Lower lobe of right lung (tissue), 2 donors: ENCODE results near the gene FANK1. TPM values are rescaled to one million over a fixed set of nuclear protein-coding genes. Genes with fewer than 3 reads are reported as not detected.

ENCODE experiments used
- ATAC-seq, 2 donors: fragments of 200-7000 bp; cut with Tn5 transposase; one replicate each; pipeline ENCODE4 v1.9.1; 2020 to 2022; ENCODE audit warnings: mild to moderate bottlenecking in 2 of 2, moderate library complexity in 2 of 2
- DNase-seq: peaks from one replicate; pipeline ENCODE4 v3.0.0-alpha.2; 2020
- H3K27ac ChIP-seq: fragments of 200-600 bp; one replicate; pipeline ENCODE4 v1.8.0; 2022
- H3K27me3 ChIP-seq: fragments of 200-600 bp; one replicate; pipeline ENCODE4 v1.8.0; 2022; ENCODE audit warnings: low read depth
- H3K36me3 ChIP-seq: fragments of 200-600 bp; one replicate; pipeline ENCODE4 v1.8.0; 2022; ENCODE audit warnings: mild to moderate bottlenecking
- H3K4me1 ChIP-seq: fragments of 200-600 bp; one replicate; pipeline ENCODE4 v1.8.0; 2022
- H3K4me3 ChIP-seq: fragments of 200-600 bp; one replicate; pipeline ENCODE4 v1.8.0; 2022; ENCODE audit warnings: mild to moderate bottlenecking
- H3K9me3 ChIP-seq: fragments of 200-600 bp; one replicate; pipeline ENCODE4 v1.8.0; 2022
- CTCF ChIP-seq: fragments of 200-600 bp; IDR thresholded peaks from one replicate; pipeline ENCODE4 v1.8.0; 2022; ENCODE audit warnings: antibody characterized with exemption, mild to moderate bottlenecking
- intact Hi-C: fragments of 100-400 bp; cut with DNase I; formaldehyde crosslinking; loops from one replicate; pipeline ENCODE4 v1.11.0; 2022
- total RNA-seq: library from RNA; stranded (reverse); fragmentation: NEBNext Ultra II Directional; extraction: Animal tissue kit (Norgen Biotek cat#: 25700); gene quantifications from one replicate; pipeline ENCODE4 v1.2.1, GENCODE V29; 2021
- donor health status: DM: no; HTN: yes; CAD: no; lungs with severe emphysema.

The FANK1 gene
- total RNA-seq, 1 donor from 2014 or later, result 11.5 TPM

- Histone ChIP-seq H3K4me1 (no peaks in the 10 kb centered on the region), H3K9me3 (no peaks in the 10 kb centered on the region), H3K36me3 (no peaks in the 10 kb centered on the region), H3K27me3 (no peaks in the 10 kb centered on the region), H3K4me3 (no peak overlapping the region), H3K27ac (no peak overlapping the region)
- DNase-seq (no peak), ATAC-seq (no peak)
- TF ChIP-seq CTCF, result no peak
- intact Hi-C loops, result no loop called here
These were observed 108.4 kb downstream of the FANK1 start for GRCh38 chr10:126004752-126005151.

- no peak overlapping the region for H3K27ac ChIP-seq
These were observed 109.9 kb downstream of the FANK1 start for GRCh38 chr10:126006264-126006663.

GRCh38 chr10:126006906-126007305 is 110.5 kb downstream of the FANK1 start:
- DNase-seq, result no peak
- no peak for TF ChIP-seq CTCF

More at GRCh38 chr10:126006264-126006663, 109.9 kb downstream of the FANK1 start:
- no peaks in the 10 kb centered on the region for H3K36me3 ChIP-seq
- ATAC-seq, result no peak
- H3K9me3 ChIP-seq, result no peaks in the 10 kb centered on the region
- H3K4me1 ChIP-seq, result no peaks in the 10 kb centered on the region
- intact Hi-C loops, result no loop called here
- H3K4me3 ChIP-seq, result no peak overlapping the region
- H3K27me3 ChIP-seq, result no peaks in the 10 kb centered on the region
- no peak for DNase-seq
- no peak for TF ChIP-seq CTCF

GRCh38 chr10:126009650-126010049 is 113.3 kb downstream of the FANK1 start:
- Histone ChIP-seq H3K4me3 (no peak overlapping the region), H3K36me3 (no peaks in the 10 kb centered on the region), H3K27me3 (no peaks in the 10 kb centered on the region), H3K27ac (no peak overlapping the region), H3K4me1 (no peaks in the 10 kb centered on the region), H3K9me3 (no peaks in the 10 kb centered on the region)
- no peak for TF ChIP-seq CTCF
- DNase-seq, result no peak
- ATAC-seq, result no peak
- intact Hi-C loops, result no loop called here

More at GRCh38 chr10:126006906-126007305, 110.5 kb downstream of the FANK1 start:
- Histone ChIP-seq H3K27me3 (no peaks in the 10 kb centered on the region), H3K27ac (no peak overlapping the region), H3K4me3 (no peak overlapping the region), H3K36me3 (no peaks in the 10 kb centered on the region), H3K9me3 (no peaks in the 10 kb centered on the region), H3K4me1 (no peaks in the 10 kb centered on the region)
- ATAC-seq, result no peak
- intact Hi-C loops, result no loop called here

- TF ChIP-seq CTCF, result no peak
- ATAC-seq (no peak), DNase-seq (no peak)
- H3K36me3 ChIP-seq, result no peaks in the 10 kb centered on the region
- intact Hi-C loops, result no loop called here
- H3K4me1 ChIP-seq, result no peaks in the 10 kb centered on the region
- no peak overlapping the region for H3K4me3 ChIP-seq
- no peaks in the 10 kb centered on the region for H3K27me3 ChIP-seq
- H3K9me3 ChIP-seq, result no peaks in the 10 kb centered on the region
- H3K27ac ChIP-seq, result no peak overlapping the region
These were observed 115.6 kb downstream of the FANK1 start for GRCh38 chr10:126011995-126012394.

GRCh38 chr10:126012485-126012884 is 116.1 kb downstream of the FANK1 start:
- no peaks in the 10 kb centered on the region for H3K9me3 ChIP-seq
- no peaks in the 10 kb centered on the region for H3K27me3 ChIP-seq
- intact Hi-C loops, result no loop called here
- no peak for ATAC-seq
- no peaks in the 10 kb centered on the region for H3K36me3 ChIP-seq
- H3K4me1 ChIP-seq, result no peaks in the 10 kb centered on the region
- no peak for DNase-seq
- no peak for TF ChIP-seq CTCF
- H3K27ac ChIP-seq, result no peak overlapping the region
- H3K4me3 ChIP-seq, result no peak overlapping the region
